ENCODE data around the gene CSTF3. TPM values are rescaled to one million over a fixed set of nuclear protein-coding genes. Genes with fewer than 3 reads are reported as not detected.
"Not testable (repeated sequence)": the region's sequence is repeated elsewhere in the genome, so short reads cannot be mapped to it uniquely, and the experiment has no call there.

Gene CSTF3
- total RNA-seq, 1 donor from 2014 or later, result 34.2 TPM

DNA sequence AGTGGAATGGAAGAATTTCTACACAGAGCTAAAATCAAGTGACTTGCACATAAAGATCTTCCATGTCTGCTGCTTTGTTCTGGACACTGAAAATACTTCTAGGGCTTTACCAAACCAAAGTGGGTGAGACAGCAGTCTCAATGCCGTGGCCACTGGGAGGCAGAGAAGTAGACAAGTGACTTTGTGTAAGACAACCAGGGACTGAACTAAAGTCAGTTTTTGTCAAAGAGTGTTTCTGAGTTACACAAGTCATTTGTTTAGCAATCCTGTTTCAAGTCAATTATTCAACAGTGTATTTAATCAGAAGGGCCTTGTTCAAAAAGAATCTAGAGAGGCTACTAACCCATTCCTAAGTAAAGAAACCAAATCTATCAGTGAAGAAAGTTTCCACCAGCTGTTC lies 75.3 kb downstream of the CSTF3 start:
- no peak for DNase-seq (ENCODE audit: low read depth, low spot score)

DNA sequence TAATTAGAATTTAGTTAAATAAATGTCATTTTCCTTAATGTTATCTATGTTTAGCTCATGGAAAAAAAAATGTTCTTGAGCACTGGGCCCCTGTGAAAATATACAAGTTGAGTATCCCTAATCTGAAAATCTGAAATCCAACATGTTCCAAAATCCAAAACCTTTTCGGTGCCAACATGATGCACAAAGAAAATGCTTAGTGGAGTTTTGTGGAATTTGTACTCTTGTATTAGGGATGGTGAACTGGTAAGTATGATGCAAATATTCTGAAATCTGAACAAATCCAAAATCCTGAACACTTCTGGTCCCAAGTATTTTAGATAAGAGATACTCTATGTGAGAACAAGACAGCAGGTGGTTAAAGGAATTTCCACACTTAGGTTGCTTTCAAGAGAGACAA lies 77.4 kb downstream of the CSTF3 start:
- DNase-seq (ENCODE audit: low read depth, low spot score), result no peak

GRCh38 chr11:33072465-33072864 lies 88.8 kb downstream of the CSTF3 start:
- no peak for DNase-seq (ENCODE audit: low read depth, low spot score)

DNA sequence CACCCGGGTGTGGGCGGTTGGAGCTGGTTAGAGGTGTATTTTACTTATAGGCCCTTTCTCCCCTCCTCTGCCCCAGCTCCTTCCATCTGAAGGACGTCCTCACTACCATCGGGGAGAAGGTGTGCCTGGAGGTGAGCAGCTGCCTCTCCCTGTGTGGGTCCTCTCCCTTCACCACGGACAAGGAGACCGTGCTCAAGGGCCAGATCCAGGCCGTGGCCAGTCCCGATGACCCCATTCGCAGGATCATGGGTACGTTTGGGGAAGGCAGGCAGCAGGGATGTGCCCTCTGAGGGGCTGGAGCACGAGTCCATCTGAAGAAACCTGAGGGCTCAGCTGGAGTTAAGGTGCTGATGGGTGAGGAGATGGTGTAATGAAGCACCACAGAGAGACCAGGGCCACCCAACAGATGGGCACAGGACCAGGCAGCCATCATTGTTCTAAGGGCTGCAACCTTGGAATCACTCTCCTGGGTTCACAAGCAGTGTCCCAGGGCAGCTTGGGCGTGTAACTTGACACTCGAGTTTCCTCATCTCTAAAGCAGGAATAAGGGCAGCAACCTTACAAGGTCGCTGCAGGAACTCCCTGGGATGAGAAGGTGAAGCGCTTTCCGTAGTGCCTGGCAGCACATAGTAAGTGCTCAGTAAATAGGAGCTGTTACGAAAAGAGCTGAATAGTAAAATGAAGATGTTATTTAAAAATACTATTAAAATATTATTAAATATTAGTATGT lies 92.5 kb downstream of the CSTF3 start:
- no peak for DNase-seq (ENCODE audit: low read depth, low spot score)

DNA sequence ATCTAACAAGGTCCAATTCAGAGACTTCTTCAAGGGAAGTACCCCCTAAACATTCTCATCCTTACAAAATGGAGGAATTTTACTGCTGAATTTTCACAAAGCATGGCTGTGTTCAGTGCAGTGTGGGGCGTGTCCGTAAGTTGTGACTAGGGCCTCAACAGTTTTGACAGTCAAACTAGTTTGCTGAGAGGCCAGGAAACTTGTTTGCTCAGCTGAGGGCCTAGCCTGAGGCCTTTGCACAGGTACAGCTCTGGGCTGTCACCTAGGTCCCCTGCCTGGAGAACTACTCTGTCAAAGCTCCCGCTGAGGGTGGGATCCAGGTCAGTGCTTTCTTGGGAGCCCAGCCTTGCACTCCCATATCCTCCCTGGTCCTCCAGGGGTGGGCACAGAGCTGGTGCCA lies 94.0 kb downstream of the CSTF3 start:
- DNase-seq (ENCODE audit: low read depth, low spot score), result no peak

DNA sequence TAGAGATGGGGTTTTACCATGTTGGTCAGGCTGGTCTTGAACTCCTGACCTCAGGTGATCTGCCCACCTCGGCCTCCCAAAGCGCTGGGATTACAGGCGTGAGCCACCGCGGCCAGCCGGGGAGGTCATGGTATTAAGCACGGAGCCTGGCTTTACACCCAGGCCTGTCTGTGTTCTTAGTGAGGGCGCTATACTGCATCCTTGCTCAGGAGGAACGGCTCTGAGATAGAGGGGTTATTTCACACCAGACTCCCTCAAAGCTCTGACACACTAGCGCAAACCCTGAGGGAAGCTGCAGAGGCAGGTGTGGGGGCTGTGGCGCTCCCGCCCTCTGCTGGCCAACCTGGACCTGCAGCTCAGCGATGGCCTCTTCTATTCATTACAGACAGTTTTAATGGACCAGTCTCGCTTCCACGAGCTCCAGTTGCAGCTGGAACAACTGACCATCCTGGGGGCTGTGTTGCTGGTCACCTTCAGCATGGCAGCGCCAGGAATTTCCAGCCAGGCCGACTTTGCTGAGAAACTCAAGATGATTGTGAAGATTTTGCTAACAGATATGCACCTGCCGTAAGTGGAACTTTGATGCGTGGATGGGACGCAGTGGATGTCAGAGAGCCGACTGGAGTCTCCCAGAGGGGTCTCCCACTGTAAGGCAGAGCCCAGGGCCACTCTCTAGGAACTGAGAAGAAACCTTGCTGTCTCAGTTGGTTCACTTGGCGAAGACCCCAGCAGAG lies 95.7 kb downstream of the CSTF3 start:
- DNase-seq (ENCODE audit: low read depth, low spot score), result peak; percentile 27

- DNase-seq (ENCODE audit: low read depth, low spot score), result no peak
These were observed 96.4 kb downstream of the CSTF3 start for GRCh38 chr11:33064866-33065265.

DNA sequence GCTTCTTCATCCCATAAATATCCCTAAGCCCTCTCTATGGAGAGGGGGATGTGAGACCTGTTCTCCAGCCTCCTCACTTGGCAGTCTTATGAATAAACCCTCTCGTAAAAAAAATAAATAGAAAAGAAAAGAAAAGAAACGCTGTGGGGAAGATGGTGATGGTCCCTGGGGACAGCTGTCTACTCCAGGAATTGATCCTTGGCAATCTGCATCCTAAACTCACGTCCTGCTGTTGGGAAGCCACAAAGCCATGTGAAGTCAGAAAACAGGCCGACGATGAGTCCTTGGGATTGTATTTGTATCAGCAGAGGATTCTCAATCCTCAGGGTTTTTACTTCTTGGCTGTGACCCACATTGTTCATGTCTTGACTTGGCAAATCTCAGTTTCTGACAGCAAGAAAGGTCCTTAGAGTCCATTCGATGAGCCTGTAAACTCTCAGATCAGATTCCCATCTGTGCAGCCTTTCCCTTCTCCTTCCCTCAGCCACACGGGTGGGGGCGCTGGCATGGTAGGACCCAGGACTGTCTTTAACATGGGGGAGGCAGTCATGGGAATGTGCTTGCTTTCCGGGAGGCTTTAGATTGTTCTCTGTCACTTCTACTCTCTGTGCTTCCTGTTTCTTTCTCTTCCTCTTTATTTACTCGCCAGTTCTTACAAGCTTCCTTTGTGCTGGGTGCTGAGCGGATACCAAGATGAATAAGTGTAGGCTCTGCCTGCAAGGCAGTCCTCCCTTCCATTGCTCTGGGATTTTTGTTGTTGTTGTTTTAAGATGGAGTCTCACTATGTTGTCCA lies 97.1 kb downstream of the CSTF3 start:
- DNase-seq (ENCODE audit: low read depth, low spot score), result no peak

- DNase-seq (ENCODE audit: low read depth, low spot score), result no peak
These were observed 97.9 kb downstream of the CSTF3 start for GRCh38 chr11:33063326-33063881.

DNA sequence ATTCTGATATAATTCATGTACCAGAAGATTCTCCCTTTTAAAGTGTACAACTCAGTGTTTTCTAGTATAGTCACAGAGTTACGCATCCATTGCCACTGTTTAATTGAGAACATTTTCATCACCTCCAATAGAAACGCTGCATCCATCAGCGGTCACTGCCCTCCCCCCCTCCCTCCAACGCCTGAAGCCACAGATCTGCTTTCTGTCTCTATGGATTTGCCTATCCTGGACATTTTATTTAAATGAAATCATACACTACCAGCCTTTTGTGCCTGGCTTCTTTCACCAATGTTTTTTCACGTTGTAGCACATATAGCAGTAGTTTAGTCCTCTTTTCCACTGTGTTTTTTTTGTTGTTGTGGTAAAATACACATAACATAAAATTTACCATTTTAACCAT lies 99.1 kb downstream of the CSTF3 start:
- DNase-seq (ENCODE audit: low read depth, low spot score), result no peak

GRCh38 chr11:33060271-33060670 lies 101.0 kb downstream of the CSTF3 start:
- DNase-seq (ENCODE audit: low read depth, low spot score), result no peak

GRCh38 chr11:33059331-33060007 lies 101.8 kb downstream of the CSTF3 start:
- DNase-seq (ENCODE audit: low read depth, low spot score), result no peak

- no peak for DNase-seq (ENCODE audit: low read depth, low spot score)
These were observed 104.0 kb downstream of the CSTF3 start for GRCh38 chr11:33057284-33057683.

GRCh38 chr11:33055375-33055774 lies 105.9 kb downstream of the CSTF3 start:
- no peak for DNase-seq (ENCODE audit: low read depth, low spot score)

- DNase-seq (ENCODE audit: low read depth, low spot score), result no peak
These were observed 109.0 kb downstream of the CSTF3 start for GRCh38 chr11:33052231-33052630.

DNA sequence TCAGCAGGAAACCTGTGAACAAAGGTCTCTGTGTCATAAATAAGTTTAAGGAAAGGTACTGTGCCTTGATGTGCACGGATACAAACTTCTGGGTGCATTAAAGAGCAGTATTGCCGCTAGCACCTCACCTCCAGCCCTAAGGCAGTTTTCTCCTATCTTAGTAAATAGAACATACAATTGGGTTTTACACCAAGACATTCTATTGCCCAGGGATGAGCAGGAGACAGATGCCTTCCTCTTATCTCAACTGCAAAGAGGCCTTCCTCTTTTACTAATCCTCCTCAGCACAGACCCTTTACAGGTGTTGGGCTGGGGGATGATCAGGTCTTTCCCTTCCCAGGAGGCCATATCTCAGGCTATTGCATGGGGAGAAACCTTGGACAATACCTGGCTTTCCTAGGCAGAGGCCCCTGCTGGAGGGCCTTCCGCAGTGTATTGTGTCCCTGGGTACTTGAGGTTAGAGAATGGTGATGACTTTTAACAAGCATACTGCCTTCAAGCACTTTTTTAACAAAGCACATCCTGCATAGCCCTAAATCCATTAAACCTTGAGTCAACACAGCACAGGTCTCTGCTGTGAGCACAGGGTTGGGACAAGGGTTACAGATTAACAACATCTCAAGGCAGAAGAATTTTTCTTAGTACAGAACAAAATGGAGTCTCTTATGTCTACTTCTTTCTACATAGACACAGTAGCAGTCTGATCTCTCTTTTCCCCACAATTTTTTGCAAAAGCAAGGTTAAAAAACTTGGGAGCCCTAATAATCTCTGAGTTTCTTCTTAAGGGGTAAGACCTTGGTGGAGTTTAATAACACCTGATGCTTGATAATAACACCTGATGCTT lies 111.5 kb downstream of the CSTF3 start:
- DNase-seq (ENCODE audit: low read depth, low spot score), result not testable (repeated sequence)

DNA sequence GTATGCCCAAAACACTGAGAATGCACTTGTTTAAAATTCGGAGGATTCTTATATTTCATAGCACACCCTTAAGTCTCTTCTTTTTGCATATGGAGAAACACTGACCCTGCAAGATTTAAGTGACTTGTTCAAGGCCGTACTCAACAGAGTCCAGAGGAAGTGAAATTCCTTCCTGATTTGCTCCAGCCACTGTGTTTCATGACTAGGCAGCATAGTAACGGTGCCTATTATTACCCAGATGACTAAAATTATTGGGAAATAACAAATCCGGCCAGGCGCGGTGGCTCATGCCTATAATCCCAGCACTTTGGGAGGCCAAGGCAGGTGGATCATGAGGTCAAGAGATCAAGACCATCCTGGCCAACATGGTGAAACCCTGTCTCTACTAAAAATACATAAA lies 112.6 kb downstream of the CSTF3 start:
- DNase-seq (ENCODE audit: low read depth, low spot score), result not testable (repeated sequence)

DNA sequence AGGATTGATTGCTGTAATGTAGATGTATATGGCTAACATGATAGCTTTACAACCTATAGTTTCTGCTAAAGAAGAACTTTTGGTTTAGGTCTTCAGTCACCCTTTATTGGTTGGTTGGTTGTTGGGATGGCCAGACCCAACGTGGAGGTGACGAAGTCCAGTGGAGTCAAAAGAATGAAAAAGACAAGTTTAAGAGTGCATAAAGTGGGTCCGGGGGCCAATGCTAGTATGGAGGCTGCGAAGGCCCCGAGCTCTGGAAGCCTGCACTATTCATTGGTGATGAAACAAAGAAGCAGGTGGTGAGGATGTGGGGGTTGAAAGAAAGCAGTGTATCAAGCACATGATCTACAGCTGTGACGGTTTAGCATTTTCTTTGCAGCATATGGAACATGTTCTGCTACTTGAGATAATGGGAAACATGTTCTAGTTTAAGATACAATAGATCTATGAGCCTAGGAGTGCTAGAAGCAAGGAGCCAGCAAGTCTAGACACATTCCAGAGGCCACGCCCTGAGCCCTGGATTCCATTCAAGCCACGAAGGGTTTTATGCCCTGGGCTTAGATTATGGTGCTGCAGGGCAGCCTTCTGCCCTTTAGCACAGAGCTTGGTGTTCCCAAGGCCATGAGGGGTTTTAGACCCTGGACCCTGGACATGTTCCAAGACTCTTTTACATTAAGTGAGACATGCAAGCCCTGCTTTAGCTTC lies 115.6 kb downstream of the CSTF3 start:
- no peak for DNase-seq (ENCODE audit: low read depth, low spot score)

GRCh38 chr11:33044285-33044756 lies 117.0 kb downstream of the CSTF3 start:
- DNase-seq (ENCODE audit: low read depth, low spot score), result no peak

Measured in pulmonary artery endothelial cell (primary cell).